NCI-H82 (cell line): ENCODE measurements around the gene B9D2.

Source experiments
- DNase-seq: peaks from one replicate; lab custom pipeline; 2025; lab: John Stamatoyannopoulos, UW

B9D2 gene

GRCh38 chr19:41309180-41310032, 54.5 kb downstream of the B9D2 start:
- DNase-seq: no peak

- DNase-seq: peak; percentile 94
Observed at GRCh38 chr19:41308450-41309179, 55.3 kb downstream of the B9D2 start.

- no peak for DNase-seq
Observed at GRCh38 chr19:41307954-41308449, 55.9 kb downstream of the B9D2 start.

GRCh38 chr19:41307090-41307875, 56.7 kb downstream of the B9D2 start:
- no peak for DNase-seq

DNA sequence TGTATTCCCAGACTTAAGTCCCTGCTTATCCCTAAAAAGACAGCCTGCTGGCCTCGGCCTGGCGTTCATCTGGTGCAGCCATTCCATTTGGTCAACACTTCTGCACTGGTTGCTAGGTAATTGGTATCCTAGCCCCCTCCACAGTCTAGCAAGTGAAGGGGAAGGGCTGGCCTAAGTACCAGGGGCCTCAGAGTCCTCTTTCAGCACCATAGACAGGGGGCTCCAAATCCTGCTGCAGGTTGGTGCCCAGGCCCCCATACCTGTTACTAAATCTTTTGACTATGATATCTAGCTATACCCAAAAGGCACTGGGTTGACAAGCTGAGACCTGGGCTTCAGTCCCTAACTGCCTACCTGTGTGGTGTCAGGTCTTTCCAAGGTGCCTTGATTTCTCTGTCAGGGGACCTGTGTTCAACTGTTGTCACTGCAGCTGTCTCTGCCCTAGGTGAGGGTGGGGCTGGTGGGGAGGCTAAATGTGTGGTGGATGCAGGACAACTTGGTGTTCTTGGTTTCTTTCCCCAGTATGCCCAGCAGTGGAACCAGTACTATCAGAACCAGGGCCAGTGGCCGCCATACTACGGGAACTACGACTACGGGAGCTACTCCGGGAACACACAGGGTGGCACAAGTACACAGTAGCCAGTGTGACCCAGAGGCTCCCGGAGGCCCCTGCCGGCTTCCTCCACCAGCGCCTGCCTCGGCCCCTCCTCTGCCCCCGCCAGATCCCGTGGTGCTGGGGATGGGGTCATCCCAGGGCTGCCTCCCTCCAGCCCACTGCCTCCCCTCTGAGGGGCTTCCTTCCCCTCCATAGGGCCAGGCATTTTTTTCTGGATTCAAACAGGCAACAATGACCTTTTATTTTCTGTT, 57.8 kb downstream of the B9D2 start:
- DNase-seq: no peak

DNA sequence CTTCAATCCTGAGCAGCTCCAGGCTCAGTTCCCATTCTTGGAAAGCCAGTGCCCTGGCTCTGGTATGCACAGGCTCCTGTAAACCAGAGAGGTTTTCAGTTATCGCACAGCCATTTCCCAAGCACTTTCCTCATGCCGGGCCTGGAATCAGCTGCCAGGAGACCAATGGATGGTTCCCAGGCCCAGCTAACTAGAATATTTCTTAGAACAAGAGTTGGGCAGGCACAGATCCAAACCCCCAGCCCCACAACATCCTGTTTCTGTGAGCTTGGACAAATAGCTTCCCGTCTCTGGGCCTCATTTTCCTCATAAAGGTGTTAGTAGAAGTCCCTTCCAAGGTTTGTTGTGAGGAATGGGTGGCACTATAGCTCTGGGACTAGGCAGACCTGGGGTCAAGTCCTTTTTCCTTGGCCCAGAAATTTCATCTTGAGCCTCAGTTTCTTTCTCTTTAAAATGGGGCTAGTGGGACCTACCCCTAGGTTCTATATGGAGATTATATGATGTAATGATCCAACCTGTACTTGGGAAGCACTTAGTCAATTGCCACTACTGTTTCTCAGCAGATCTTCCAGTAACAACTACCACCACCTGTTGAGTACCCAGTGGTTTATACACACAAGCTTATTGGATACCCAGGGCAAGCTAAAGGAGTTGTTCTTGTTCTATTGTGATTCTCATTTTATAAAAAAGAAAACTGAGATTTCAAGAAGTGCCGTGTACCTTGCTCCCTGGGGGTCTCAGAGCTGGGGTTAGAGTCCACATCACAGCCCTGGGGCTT, 59.1 kb downstream of the B9D2 start:
- DNase-seq: no peak
